SK-N-SH (cell line): ENCODE data around the gene CSTPP1.

Experiments used
- CHD2 ChIP-seq: fragments of 150-350 bp; IDR thresholded peaks from 2 replicates; pipeline ENCODE4 v1.6.1; 2018; ENCODE audit warnings: low read length; ENCODE audit not compliant: partially characterized antibody
- FOXJ3 ChIP-seq: sonication (generic); formaldehyde crosslinking; IDR thresholded peaks from 2 replicates; pipeline ENCODE4 v1.5.1; 2020; ENCODE audit warnings: mild to moderate bottlenecking, missing genetic modification reagents
- MXI1 ChIP-seq: IDR thresholded peaks from 2 replicates; pipeline ENCODE4 v1.6.1; 2012; ENCODE audit warnings: mild to moderate bottlenecking, low read depth, low read length, improper control_type of control experiment
- POLR2AphosphoS5 ChIP-seq: IDR thresholded peaks from 2 replicates; pipeline ENCODE4 v1.6.1; 2012; ENCODE audit warnings: low read depth, low read length
- RAD21 ChIP-seq: IDR thresholded peaks from 2 replicates; pipeline ENCODE4 v1.6.1; 2012; ENCODE audit warnings: mild to moderate bottlenecking, low read length
- SMC3 ChIP-seq: IDR thresholded peaks from 2 replicates; pipeline ENCODE4 v1.6.1; 2012; ENCODE audit warnings: low read depth, low read length, improper control_type of control experiment
- TF ChIP-seq, protein P1 (sequence below): fragments of 200-600 bp; sonication (generic); IDR thresholded peaks from 2 replicates; pipeline ENCODE4 v1.6.1; 2017; ENCODE audit warnings: antibody characterized with exemption, mild to moderate bottlenecking, moderate library complexity

DNA sequence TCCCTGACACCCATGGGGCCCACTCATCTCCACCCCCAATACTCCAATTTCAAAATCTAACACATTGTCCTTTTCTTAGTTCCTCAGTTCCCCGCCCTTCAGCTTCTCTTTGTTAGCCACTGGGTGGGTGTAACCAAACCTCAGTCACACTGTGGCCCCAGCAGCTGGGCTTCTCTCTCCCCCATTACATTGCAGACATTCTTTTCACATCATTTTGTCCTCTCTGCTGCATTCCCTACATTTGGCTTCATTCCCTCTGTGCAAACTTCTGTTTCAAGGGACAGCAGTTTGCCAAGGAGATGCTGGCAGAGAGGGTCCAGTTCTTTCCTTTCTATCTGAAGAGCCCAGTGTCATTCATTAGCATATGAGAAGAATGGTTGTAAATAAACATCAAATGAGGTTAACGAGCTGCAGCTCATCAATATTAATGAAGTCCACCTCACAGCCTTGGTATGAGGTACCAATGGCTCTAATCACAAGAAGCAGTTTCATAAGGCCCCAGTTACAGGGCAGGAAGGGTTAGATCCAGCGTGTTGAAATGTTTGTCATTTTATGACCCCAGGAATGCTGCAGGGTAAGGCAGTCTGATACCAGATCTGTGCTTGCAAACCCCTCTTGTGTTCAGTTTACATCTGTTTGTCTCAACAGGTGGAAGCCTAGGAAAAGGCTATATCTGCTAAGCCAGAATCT is 167.8 kb downstream of the CSTPP1 start:
- no peak for TF ChIP-seq POLR2AphosphoS5
- TF ChIP-seq MXI1: no peak
- TF ChIP-seq, protein P1, sequence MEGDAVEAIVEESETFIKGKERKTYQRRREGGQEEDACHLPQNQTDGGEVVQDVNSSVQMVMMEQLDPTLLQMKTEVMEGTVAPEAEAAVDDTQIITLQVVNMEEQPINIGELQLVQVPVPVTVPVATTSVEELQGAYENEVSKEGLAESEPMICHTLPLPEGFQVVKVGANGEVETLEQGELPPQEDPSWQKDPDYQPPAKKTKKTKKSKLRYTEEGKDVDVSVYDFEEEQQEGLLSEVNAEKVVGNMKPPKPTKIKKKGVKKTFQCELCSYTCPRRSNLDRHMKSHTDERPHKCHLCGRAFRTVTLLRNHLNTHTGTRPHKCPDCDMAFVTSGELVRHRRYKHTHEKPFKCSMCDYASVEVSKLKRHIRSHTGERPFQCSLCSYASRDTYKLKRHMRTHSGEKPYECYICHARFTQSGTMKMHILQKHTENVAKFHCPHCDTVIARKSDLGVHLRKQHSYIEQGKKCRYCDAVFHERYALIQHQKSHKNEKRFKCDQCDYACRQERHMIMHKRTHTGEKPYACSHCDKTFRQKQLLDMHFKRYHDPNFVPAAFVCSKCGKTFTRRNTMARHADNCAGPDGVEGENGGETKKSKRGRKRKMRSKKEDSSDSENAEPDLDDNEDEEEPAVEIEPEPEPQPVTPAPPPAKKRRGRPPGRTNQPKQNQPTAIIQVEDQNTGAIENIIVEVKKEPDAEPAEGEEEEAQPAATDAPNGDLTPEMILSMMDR: no peak
- no peak for TF ChIP-seq RAD21
- no peak for TF ChIP-seq FOXJ3 (CRISPR knock-in tag)
- TF ChIP-seq SMC3: no peak
- no peak for TF ChIP-seq CHD2
